OCI-LY7 (cell line): ENCODE results near the gene PSMB10. TPM values are rescaled to one million over a fixed set of nuclear protein-coding genes. Genes with fewer than 3 reads are reported as not detected.

Source experiments
- BruUV-seq: library from RNA; stranded (reverse); fragments of 400-500 nt; replicated peaks from 2 replicates; lab custom pipeline; 2021; lab: Mats Ljungman, UMichigan
- CTCF ChIA-PET: fragments of 300-600 bp; sonication (Branson Sonifier 250); formaldehyde crosslinking; loops from one replicate; lab custom pipeline; 2022; ENCODE audit warnings: antibody characterized with exemption; ENCODE audit not compliant: unreplicated experiment; lab: Charles Lee
- POLR2A ChIA-PET: fragments of 300-600 bp; sonication (Branson Sonifier 250); formaldehyde crosslinking; loops from one replicate; lab custom pipeline; 2022; ENCODE audit warnings: antibody characterized with exemption; lab: Charles Lee
- DNase-seq: peaks from one replicate; pipeline ENCODE4 v3.0.0-alpha.2; 2015; ENCODE audit warnings: low spot score
- H2AFZ ChIP-seq: fragments of 200-600 bp; sonication (generic), shearing (Covaris generic); 2 replicates; pipeline ENCODE4 v1.6.1; 2014; ENCODE audit warnings: mild to moderate bottlenecking, antibody characterized with exemption, low read length, moderate library complexity
- H3K27ac ChIP-seq: fragments of 200-600 bp; sonication (generic); 2 replicates; pipeline ENCODE4 v1.5.1; 2014; ENCODE audit warnings: mixed run types, low read depth, mild to moderate bottlenecking, moderate library complexity, low read length, inconsistent platforms; ENCODE audit not compliant: poor library complexity, severe bottlenecking
- H3K36me3 ChIP-seq: fragments of 200-600 bp; sonication (generic); 2 replicates; pipeline ENCODE4 v1.6.1; 2014; ENCODE audit warnings: mild to moderate bottlenecking, antibody characterized with exemption, low read length, moderate library complexity, mixed read lengths; ENCODE audit not compliant: insufficient read depth
- H3K4me1 ChIP-seq: fragments of 200-600 bp; sonication (generic); 2 replicates; pipeline ENCODE4 v1.5.1; 2014; ENCODE audit warnings: mild to moderate bottlenecking, low read length; ENCODE audit not compliant: insufficient read depth, poor library complexity, severe bottlenecking
- H3K4me2 ChIP-seq: fragments of 200-600 bp; sonication (generic); 2 replicates; pipeline ENCODE4 v1.6.1; 2014; ENCODE audit warnings: mild to moderate bottlenecking, low read length
- H3K4me3 ChIP-seq: fragments of 200-600 bp; sonication (generic); 2 replicates; pipeline ENCODE4 v1.5.1; 2014; ENCODE audit warnings: mild to moderate bottlenecking, low read depth, low read length; ENCODE audit not compliant: poor library complexity, severe bottlenecking
- H3K79me2 ChIP-seq: fragments of 200-600 bp; sonication (generic); 2 replicates; pipeline ENCODE4 v1.6.1; 2016; ENCODE audit warnings: low read depth, mild to moderate bottlenecking, low read length, moderate library complexity, mixed read lengths; ENCODE audit not compliant: insufficient read depth
- H3K9me2 ChIP-seq: fragments of 200-600 bp; sonication (generic); 2 replicates; pipeline ENCODE4 v1.6.1; 2016; ENCODE audit warnings: mild to moderate bottlenecking, low read length, mixed read lengths; ENCODE audit not compliant: insufficient read depth
- H3K9me3 ChIP-seq: fragments of 200-600 bp; sonication (generic); 2 replicates; pipeline ENCODE4 v1.6.1; 2014; ENCODE audit warnings: mild to moderate bottlenecking, mixed run types, low read length, mixed read lengths
- H4K20me1 ChIP-seq: fragments of 200-600 bp; sonication (generic); 2 replicates; pipeline ENCODE4 v1.6.1; 2014; ENCODE audit warnings: mild to moderate bottlenecking, antibody characterized with exemption, low read length, moderate library complexity, mixed read lengths; ENCODE audit not compliant: insufficient read depth
- EZH2phosphoT487 ChIP-seq: fragments of 200-600 bp; sonication (generic); IDR thresholded peaks from 2 replicates; pipeline ENCODE4 v1.6.1; 2018; ENCODE audit warnings: low read depth, borderline replicate concordance, mild to moderate bottlenecking, mixed run types, antibody characterized with exemption, low read length, moderate library complexity, mixed read lengths
- intact Hi-C: fragments of 100-400 bp; cut with micrococcal nuclease; formaldehyde crosslinking; loops from one replicate; pipeline ENCODE4 v1.10.0; 2022; ENCODE audit not compliant: unreplicated experiment
- small RNA-seq: library from RNA; depleted of rRNA; stranded (forward); fragments of <200 nt; gene quantifications from one replicate; pipeline ENCODE3, GENCODE V24; 2014
- total RNA-seq, 2 experiments: library from RNA; depleted of rRNA in 1 of 2; stranded (reverse); fragments of >200 nt in 1 of 2; shearing (Covaris generic) in 1 of 2; gene quantifications; 2 replicates each; pipeline ENCODE4 v1.2.3, GENCODE V29; 2014 to 2022
- TF ChIP-seq, protein P1 (sequence below): fragments of 200-600 bp; sonication (generic); conservative IDR thresholded peaks from 2 replicates; pipeline ENCODE4 v1.5.1; 2014; ENCODE audit warnings: mild to moderate bottlenecking, antibody characterized with exemption, low read length, moderate library complexity, mixed read lengths

The PSMB10 gene
- total RNA-seq, 2 experiments from 2014 or later, result 89.9 to 179 TPM

DNA sequence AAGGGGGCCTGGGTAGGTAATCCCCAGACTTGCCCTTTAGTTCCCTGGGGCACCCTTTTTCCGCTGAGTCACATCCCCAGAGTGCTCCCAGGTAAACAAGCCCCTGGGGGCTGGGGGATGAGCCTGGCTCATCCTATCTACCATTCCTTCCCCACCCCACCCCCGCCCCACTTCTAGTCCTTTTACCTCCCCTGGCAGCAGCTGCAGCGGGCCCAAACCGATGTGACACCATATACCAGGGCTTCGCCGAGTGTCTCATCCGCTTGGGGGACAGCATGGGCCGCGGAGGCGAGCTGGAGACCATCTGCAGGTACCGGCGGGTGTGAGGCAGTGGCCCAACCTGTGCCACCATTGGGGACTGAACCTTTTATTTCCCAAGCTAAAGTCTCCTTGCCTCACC is 51.1 kb downstream of the PSMB10 start:
- CTCF ChIA-PET, result no interaction called here
- no peaks in the 10 kb centered on the region for H3K9me2 ChIP-seq
- H3K4me2 ChIP-seq, result no peak overlapping the region
- H3K79me2 ChIP-seq, result no peaks in the 10 kb centered on the region
- H3K27ac ChIP-seq, result no peak overlapping the region
- intact Hi-C loops, result no loop called here
- peaks cover 53% of the 10 kb centered on the region; the same call in 1 of the 2 replicates for H3K36me3 ChIP-seq
- no peak overlapping the region for H3K4me3 ChIP-seq
- TF ChIP-seq EZH2phosphoT487, result no peak
- TF ChIP-seq, protein P1, sequence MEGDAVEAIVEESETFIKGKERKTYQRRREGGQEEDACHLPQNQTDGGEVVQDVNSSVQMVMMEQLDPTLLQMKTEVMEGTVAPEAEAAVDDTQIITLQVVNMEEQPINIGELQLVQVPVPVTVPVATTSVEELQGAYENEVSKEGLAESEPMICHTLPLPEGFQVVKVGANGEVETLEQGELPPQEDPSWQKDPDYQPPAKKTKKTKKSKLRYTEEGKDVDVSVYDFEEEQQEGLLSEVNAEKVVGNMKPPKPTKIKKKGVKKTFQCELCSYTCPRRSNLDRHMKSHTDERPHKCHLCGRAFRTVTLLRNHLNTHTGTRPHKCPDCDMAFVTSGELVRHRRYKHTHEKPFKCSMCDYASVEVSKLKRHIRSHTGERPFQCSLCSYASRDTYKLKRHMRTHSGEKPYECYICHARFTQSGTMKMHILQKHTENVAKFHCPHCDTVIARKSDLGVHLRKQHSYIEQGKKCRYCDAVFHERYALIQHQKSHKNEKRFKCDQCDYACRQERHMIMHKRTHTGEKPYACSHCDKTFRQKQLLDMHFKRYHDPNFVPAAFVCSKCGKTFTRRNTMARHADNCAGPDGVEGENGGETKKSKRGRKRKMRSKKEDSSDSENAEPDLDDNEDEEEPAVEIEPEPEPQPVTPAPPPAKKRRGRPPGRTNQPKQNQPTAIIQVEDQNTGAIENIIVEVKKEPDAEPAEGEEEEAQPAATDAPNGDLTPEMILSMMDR, result no peak
- no peaks in the 10 kb centered on the region for H3K9me3 ChIP-seq
- POLR2A ChIA-PET, result no interaction called here
- H3K4me1 ChIP-seq, result no peaks in the 10 kb centered on the region
- no TSS peak for BruUV-seq
- no peaks in the 10 kb centered on the region for H4K20me1 ChIP-seq
- no peak overlapping the region for H2AFZ ChIP-seq
- no peak for DNase-seq

DNA sequence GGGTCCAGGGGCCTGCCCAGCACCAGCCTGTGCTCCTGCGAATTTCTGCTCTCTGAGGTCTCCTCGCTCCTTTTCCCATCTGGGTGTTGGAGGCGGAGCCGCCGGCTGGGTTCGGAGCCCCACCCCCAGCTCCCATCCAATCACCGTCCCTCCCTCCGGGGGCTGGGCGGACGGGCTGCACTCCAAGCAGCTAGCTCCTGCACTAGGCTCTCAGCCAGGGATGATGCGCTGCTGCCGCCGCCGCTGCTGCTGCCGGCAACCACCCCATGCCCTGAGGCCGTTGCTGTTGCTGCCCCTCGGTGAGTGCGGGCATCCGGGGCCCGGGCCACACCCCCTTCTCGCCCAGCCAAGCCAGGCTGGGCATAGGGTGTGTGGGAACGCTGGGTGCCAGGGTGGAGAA is 52.0 kb downstream of the PSMB10 start, which contains the start of gene NRN1L:
NRN1L (plus strand) TSS at position 202 of the 400 bp plus-strand sequence; CDS start at position 221, 19 bp downstream.
- Histone ChIP-seq H2AFZ (no peak within 1 kb of the TSS), H3K27ac (no peak within 1 kb of the TSS), H3K9me3 (no peaks in the 10 kb centered on the region), H3K36me3 (peaks cover 61% of the 10 kb centered on the region), H3K4me3 (no peak within 1 kb of the TSS), H3K9me2 (no peaks in the 10 kb centered on the region), H3K4me2 (no peak within 1 kb of the TSS), H3K4me1 (no peaks in the 10 kb centered on the region), H3K79me2 (no peaks in the 10 kb centered on the region), H4K20me1 (no peaks in the 10 kb centered on the region)
- no TSS peak for BruUV-seq
- TF ChIP-seq, protein P1, result no peak
- no peak for TF ChIP-seq EZH2phosphoT487
- CTCF ChIA-PET, result no interaction called here
- intact Hi-C loops, result loop anchor here (5.0 kb wide), 1 partner anchor 178 kb away; no protein-coding TSS in a partner anchor
- DNase-seq, result no peak
- POLR2A ChIA-PET, result no interaction called here

Small RNA genes within 50 kb of the gene (small RNA-seq; reads per million reads assigned to genes)
- not detected for gene NRN1L

Other genes starting within 250 kb of the PSMB10 start
- gene GFOD2, start 217.5 kb downstream of the PSMB10 start, total RNA-seq (2014; rRNA removed; shearing (Covaris generic)), result 13.2 and 16.2 TPM in 2 replicates
- 18.0 and 18.5 TPM in 2 replicates for gene GFOD2, start 217.5 kb downstream of the PSMB10 start, total RNA-seq (2022)
- gene RANBP10, start 130.3 kb downstream of the PSMB10 start, total RNA-seq (2014; rRNA removed; shearing (Covaris generic)), result 6.7 and 12.3 TPM in 2 replicates
- gene RANBP10, start 130.3 kb downstream of the PSMB10 start, total RNA-seq (2022), result 20.0 and 21.4 TPM in 2 replicates
- gene TSNAXIP1, start 130.0 kb downstream of the PSMB10 start, total RNA-seq (2014; rRNA removed; shearing (Covaris generic)), result 0.28 and 0.76 TPM in 2 replicates
- gene TSNAXIP1, start 130.0 kb downstream of the PSMB10 start, total RNA-seq (2022), result 0.68 and 0.91 TPM in 2 replicates
- gene THAP11, start 94.5 kb downstream of the PSMB10 start, total RNA-seq (2014; rRNA removed; shearing (Covaris generic)), result 52.9 and 66.3 TPM in 2 replicates
- 38.8 and 39.5 TPM in 2 replicates for gene THAP11, start 94.5 kb downstream of the PSMB10 start, total RNA-seq (2022)
- 168 and 187 TPM in 2 replicates for gene NUTF2, start 89.9 kb downstream of the PSMB10 start, total RNA-seq (2014; rRNA removed; shearing (Covaris generic))
- gene NUTF2, start 89.9 kb downstream of the PSMB10 start, total RNA-seq (2022), result 143 and 144 TPM in 2 replicates
- 74.7 and 85.3 TPM in 2 replicates for gene CENPT, start 89.2 kb downstream of the PSMB10 start, total RNA-seq (2014; rRNA removed; shearing (Covaris generic))
- gene CENPT, start 89.2 kb downstream of the PSMB10 start, total RNA-seq (2022), result 48.9 and 55.4 TPM in 2 replicates
- 58.4 and 89.6 TPM in 2 replicates for gene EDC4, start 63.8 kb downstream of the PSMB10 start, total RNA-seq (2014; rRNA removed; shearing (Covaris generic))
- gene EDC4, start 63.8 kb downstream of the PSMB10 start, total RNA-seq (2022), result 86.6 and 100 TPM in 2 replicates
- gene NRN1L, start 52.0 kb downstream of the PSMB10 start, total RNA-seq (2014; rRNA removed; shearing (Covaris generic)), result 0.66 and 1.7 TPM in 2 replicates
- 0.80 and 1.2 TPM in 2 replicates for gene NRN1L, start 52.0 kb downstream of the PSMB10 start, total RNA-seq (2022)
- gene PSKH1, start 43.6 kb downstream of the PSMB10 start, total RNA-seq (2014; rRNA removed; shearing (Covaris generic)), result 9.7 and 10.4 TPM in 2 replicates
- gene PSKH1, start 43.6 kb downstream of the PSMB10 start, total RNA-seq (2022), result 23.8 and 27.1 TPM in 2 replicates
- gene CTRL, start 5.0 kb downstream of the PSMB10 start, total RNA-seq (2014; rRNA removed; shearing (Covaris generic)), result 5.9 and 9.6 TPM in 2 replicates
- 4.0 and 5.1 TPM in 2 replicates for gene CTRL, start 5.0 kb downstream of the PSMB10 start, total RNA-seq (2022)
- gene LCAT, start 7.3 kb upstream of the PSMB10 start, total RNA-seq (2014; rRNA removed; shearing (Covaris generic)), result 4.1 and 4.4 TPM in 2 replicates
- 9.8 and 10.8 TPM in 2 replicates for gene LCAT, start 7.3 kb upstream of the PSMB10 start, total RNA-seq (2022)
- 8.3 and 10.0 TPM in 2 replicates for gene SLC12A4, start 31.8 kb upstream of the PSMB10 start, total RNA-seq (2014; rRNA removed; shearing (Covaris generic))
- 16.7 and 22.5 TPM in 2 replicates for gene SLC12A4, start 31.8 kb upstream of the PSMB10 start, total RNA-seq (2022)
- gene DPEP3, start 43.6 kb upstream of the PSMB10 start, total RNA-seq (2014; rRNA removed; shearing (Covaris generic)), result not detected in 2 replicates
- not detected in 2 replicates for gene DPEP3, start 43.6 kb upstream of the PSMB10 start, total RNA-seq (2022)
- 0.13 and 0.22 TPM in 2 replicates for gene DPEP2, start 62.6 kb upstream of the PSMB10 start, total RNA-seq (2014; rRNA removed; shearing (Covaris generic))
- 0.23 and 0.37 TPM in 2 replicates for gene DPEP2, start 62.6 kb upstream of the PSMB10 start, total RNA-seq (2022)
- 0.72 TPM in 1 of 2 replicates, not detected in the other for gene DPEP2NB, start 79.1 kb upstream of the PSMB10 start, total RNA-seq (2014; rRNA removed; shearing (Covaris generic))
- gene DPEP2NB, start 79.1 kb upstream of the PSMB10 start, total RNA-seq (2022), result not detected in 2 replicates
- gene DDX28, start 86.4 kb upstream of the PSMB10 start, total RNA-seq (2014; rRNA removed; shearing (Covaris generic)), result 27.9 and 31.4 TPM in 2 replicates
- gene DDX28, start 86.4 kb upstream of the PSMB10 start, total RNA-seq (2022), result 16.9 and 18.1 TPM in 2 replicates
- 19.9 and 20.7 TPM in 2 replicates for gene DUS2, start 86.4 kb upstream of the PSMB10 start, total RNA-seq (2014; rRNA removed; shearing (Covaris generic))
- gene DUS2, start 86.4 kb upstream of the PSMB10 start, total RNA-seq (2022), result 32.4 and 34.7 TPM in 2 replicates
- 60.9 and 73.4 TPM in 2 replicates for gene NFATC3, start 148.5 kb upstream of the PSMB10 start, total RNA-seq (2014; rRNA removed; shearing (Covaris generic))
- 76.0 and 91.7 TPM in 2 replicates for gene NFATC3, start 148.5 kb upstream of the PSMB10 start, total RNA-seq (2022)